ENCODE results near the gene DVL3. TPM values are rescaled to one million over a fixed set of nuclear protein-coding genes. Genes with fewer than 3 reads are reported as not detected.

DVL3 gene
- total RNA-seq, 1 experiment from 2014 or later = 106 TPM

DNA sequence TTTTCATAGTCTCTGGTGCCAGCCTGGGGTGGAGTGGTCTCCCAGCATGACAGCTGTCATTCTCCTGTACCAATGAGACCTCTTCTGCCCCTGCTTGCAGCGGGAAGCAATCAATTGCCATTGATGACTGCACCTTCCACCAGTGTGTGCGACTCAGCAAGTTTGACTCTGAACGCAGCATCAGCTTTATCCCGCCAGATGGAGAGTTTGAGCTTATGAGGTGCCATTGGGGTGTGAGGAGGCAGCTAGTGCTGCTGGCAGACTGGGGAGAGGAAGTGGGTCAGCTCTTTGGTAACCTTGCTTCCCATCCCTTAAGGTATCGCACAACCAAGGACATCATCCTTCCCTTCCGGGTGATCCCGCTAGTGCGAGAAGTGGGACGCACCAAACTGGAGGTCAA, 26.4 kb downstream of the DVL3 start:
- CTCF ChIA-PET = interaction anchor here (0.6 to 1.0 kb wide), 2 partner anchors 10 to 27 kb away, joined by 3 to 5 read pairs; no protein-coding TSS in a partner anchor
- H3K36me3 Mint-ChIP-seq (ENCODE audit: insufficient read depth, unreplicated experiment) = peaks cover 64% of the 10 kb centered on the region
- intact Hi-C loops (cut with micrococcal nuclease; ENCODE audit: unreplicated experiment) = no loop called here

DNA sequence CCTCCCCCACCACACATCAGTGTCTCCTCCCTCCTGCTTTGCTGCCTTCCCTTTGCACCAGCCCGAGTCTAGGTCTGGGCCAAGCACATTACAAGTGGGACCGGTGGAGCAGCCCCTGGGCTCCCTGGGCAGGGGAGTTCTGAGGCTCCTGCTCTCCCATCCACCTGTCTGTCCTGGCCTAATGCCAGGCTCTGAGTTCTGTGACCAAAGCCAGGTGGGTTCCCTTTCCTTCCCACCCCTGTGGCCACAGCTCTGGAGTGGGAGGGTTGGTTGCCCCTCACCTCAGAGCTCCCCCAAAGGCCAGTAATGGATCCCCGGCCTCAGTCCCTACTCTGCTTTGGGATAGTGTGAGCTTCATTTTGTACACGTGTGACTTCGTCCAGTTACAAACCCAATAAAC, 28.5 kb downstream of the DVL3 start:
- TSS peak; percentile 4 for BruUV-seq (replicated peaks)
- TF ChIP-seq, protein P1, sequence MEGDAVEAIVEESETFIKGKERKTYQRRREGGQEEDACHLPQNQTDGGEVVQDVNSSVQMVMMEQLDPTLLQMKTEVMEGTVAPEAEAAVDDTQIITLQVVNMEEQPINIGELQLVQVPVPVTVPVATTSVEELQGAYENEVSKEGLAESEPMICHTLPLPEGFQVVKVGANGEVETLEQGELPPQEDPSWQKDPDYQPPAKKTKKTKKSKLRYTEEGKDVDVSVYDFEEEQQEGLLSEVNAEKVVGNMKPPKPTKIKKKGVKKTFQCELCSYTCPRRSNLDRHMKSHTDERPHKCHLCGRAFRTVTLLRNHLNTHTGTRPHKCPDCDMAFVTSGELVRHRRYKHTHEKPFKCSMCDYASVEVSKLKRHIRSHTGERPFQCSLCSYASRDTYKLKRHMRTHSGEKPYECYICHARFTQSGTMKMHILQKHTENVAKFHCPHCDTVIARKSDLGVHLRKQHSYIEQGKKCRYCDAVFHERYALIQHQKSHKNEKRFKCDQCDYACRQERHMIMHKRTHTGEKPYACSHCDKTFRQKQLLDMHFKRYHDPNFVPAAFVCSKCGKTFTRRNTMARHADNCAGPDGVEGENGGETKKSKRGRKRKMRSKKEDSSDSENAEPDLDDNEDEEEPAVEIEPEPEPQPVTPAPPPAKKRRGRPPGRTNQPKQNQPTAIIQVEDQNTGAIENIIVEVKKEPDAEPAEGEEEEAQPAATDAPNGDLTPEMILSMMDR (IDR thresholded peaks at IDR 0.05; ENCODE audit: unreplicated experiment) = no peak
- no peak overlapping the region for H3K4me3 Mint-ChIP-seq (ENCODE audit: low read depth, unreplicated experiment)
- H3K4me1 Mint-ChIP-seq (ENCODE audit: low read depth, unreplicated experiment) = peaks cover 27% of the 10 kb centered on the region
- CTCF ChIA-PET = interaction anchor here (0.9 kb wide), 1 partner anchor 14 kb away, joined by 7 read pairs; no protein-coding TSS in a partner anchor
- H3K27ac Mint-ChIP-seq (ENCODE audit: unreplicated experiment) = no peak overlapping the region
- H3K27me3 Mint-ChIP-seq (ENCODE audit: unreplicated experiment) = no peaks in the 10 kb centered on the region
- peaks cover 80% of the 10 kb centered on the region for H3K36me3 Mint-ChIP-seq (ENCODE audit: insufficient read depth, unreplicated experiment)
- intact Hi-C loops (cut with micrococcal nuclease; ENCODE audit: unreplicated experiment) = no loop called here
- no peaks in the 10 kb centered on the region for H3K9me3 Mint-ChIP-seq (ENCODE audit: low read depth, unreplicated experiment)
- no peak for DNase-seq

More for the DNA sequence above, 26.4 kb downstream of the DVL3 start:
- Mint-ChIP-seq H3K4me1 (ENCODE audit: low read depth, unreplicated experiment) (peaks cover 19% of the 10 kb centered on the region), H3K27ac (ENCODE audit: unreplicated experiment) (no peak overlapping the region), H3K4me3 (ENCODE audit: low read depth, unreplicated experiment) (no peak overlapping the region), H3K9me3 (ENCODE audit: low read depth, unreplicated experiment) (no peaks in the 10 kb centered on the region), H3K27me3 (ENCODE audit: unreplicated experiment) (no peaks in the 10 kb centered on the region)
- TF ChIP-seq, protein P1 (IDR thresholded peaks at IDR 0.05; ENCODE audit: unreplicated experiment) = no peak
- BruUV-seq (replicated peaks) = no TSS peak
- DNase-seq = no peak

DNA sequence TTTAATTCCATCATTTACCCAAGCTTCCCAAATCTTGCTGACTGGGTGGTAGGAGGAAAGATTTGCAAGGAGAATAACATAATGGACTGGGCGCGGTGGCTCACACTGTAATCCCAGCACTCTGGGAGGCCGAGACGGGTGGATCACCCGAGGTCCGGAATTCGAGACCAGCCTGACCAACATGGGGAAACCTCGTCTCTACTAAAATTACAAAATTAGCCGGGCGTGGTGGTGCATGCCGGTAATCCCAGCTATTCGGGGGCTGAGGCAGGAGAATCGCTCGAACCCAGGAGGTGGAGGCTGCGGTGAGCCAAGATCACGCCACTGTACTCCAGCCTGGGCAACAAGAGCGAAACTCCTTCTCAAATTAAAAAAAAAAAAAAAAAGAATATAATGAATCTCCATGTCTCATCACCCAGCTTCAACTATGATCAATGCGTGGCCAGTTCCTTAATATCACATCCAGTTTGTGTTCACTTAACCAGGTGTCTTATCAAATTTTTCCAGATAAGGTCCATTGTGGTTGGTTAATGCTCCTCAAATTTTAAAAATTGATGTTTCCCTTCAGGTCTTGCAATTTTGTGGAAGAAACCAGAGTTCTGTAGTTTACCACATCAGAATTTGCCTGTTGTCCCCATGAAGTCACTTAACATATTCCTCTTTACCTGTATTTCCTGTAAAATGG, 29.5 kb downstream of the DVL3 start:
- Mint-ChIP-seq H3K4me1 (ENCODE audit: low read depth, unreplicated experiment) (peaks cover 27% of the 10 kb centered on the region), H3K4me3 (ENCODE audit: low read depth, unreplicated experiment) (peak overlapping the region; percentile 100), H3K36me3 (ENCODE audit: insufficient read depth, unreplicated experiment) (peaks cover 73% of the 10 kb centered on the region), H3K9me3 (ENCODE audit: low read depth, unreplicated experiment) (no peaks in the 10 kb centered on the region), H3K27me3 (ENCODE audit: unreplicated experiment) (no peaks in the 10 kb centered on the region), H3K27ac (ENCODE audit: unreplicated experiment) (peak overlapping the region; percentile 96)
- CTCF ChIA-PET = interaction anchor here (0.7 kb wide), 2 partner anchors 19 to 587 kb away, joined by 3 to 4 read pairs; no protein-coding TSS in a partner anchor
- BruUV-seq (replicated peaks) = no TSS peak
- no peak for DNase-seq
- TF ChIP-seq, protein P1 (IDR thresholded peaks at IDR 0.05; ENCODE audit: unreplicated experiment) = no peak
- intact Hi-C loops (cut with micrococcal nuclease; ENCODE audit: unreplicated experiment) = no loop called here

DNA sequence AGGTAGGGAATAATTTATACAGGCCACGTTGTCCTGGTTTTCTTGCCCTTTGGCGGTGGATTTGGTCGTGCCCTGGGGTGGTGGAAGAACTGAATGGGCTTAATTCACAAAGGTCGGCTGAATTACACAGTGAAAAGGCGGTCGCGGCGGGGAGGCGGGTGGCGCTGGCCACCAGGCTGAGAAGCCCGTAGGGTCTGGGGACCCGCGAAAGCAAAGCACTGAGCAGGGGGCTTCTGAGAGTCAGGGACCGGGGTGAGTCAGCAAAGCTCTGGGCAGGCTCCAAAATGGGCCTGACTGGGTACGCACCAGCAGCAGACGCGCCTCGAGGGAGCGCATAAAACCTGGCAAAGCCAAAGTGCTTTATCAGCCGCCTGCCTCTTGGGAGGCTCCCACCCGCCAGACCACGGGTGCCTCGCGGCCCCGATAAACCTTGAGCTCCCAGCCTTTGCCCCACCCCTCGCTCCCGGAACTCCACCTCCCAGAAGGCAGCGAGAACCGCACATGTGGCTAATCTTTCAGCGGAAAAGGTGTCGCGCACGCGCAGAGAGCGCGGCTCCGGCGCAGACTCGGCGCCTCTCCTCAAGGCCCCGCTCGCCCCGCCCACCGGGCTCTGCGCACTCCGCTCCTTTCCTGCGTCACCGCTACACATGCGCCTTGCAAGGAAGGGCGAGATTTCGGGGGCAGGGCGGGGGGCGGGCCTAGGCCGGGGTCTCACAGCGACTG, 30.4 kb downstream of the DVL3 start:
- TF ChIP-seq, protein P1 (IDR thresholded peaks at IDR 0.05; ENCODE audit: unreplicated experiment) = no peak
- DNase-seq = peak; percentile 100
- no peaks in the 10 kb centered on the region for H3K9me3 Mint-ChIP-seq (ENCODE audit: low read depth, unreplicated experiment)
- H3K36me3 Mint-ChIP-seq (ENCODE audit: insufficient read depth, unreplicated experiment) = peaks cover 66% of the 10 kb centered on the region
- H3K4me1 Mint-ChIP-seq (ENCODE audit: low read depth, unreplicated experiment) = peaks cover 27% of the 10 kb centered on the region
- TSS peak; percentile 95 for BruUV-seq (replicated peaks)
- CTCF ChIA-PET = interaction anchor here (0.8 to 1.7 kb wide), 9 partner anchors 9 to 104 kb away, joined by 3 to 9 read pairs (median 4); partner anchors contain the start of gene EIF2B5
- no peaks in the 10 kb centered on the region for H3K27me3 Mint-ChIP-seq (ENCODE audit: unreplicated experiment)
- peak overlapping the region; percentile 100 for H3K4me3 Mint-ChIP-seq (ENCODE audit: low read depth, unreplicated experiment)
- intact Hi-C loops (cut with micrococcal nuclease; ENCODE audit: unreplicated experiment) = loop anchor here (2.0 kb wide), 2 partner anchors 49 to 51 kb away; partner anchors contain the start of gene EIF2B5
- peak overlapping the region; percentile 96 for H3K27ac Mint-ChIP-seq (ENCODE audit: unreplicated experiment)
